Keratinocyte (primary cell): Measurements from ENCODE around the gene CYP2R1. TPM values are rescaled to one million over a fixed set of nuclear protein-coding genes. Genes with fewer than 3 reads are reported as not detected.

Source experiments
- DNase-seq: peaks from one replicate; pipeline ENCODE4 v3.0.0-alpha.2; 2011; ENCODE audit warnings: low read depth, missing footprints, low spot score
- FAIRE-seq: peaks from 2 replicates; lab custom pipeline; 2011; peaks lifted over from hg19 to GRCh38; lab: Jason Lieb, UNC
- H2AFZ ChIP-seq: 2 replicates; pipeline ENCODE4 v1.6.0; 2012; ENCODE audit warnings: low read length, control low read depth, inconsistent platforms; ENCODE audit not compliant: control insufficient read depth
- H3K27ac ChIP-seq: 2 replicates; pipeline ENCODE4 v1.5.1; 2011; ENCODE audit warnings: low read length; ENCODE audit not compliant: control insufficient read depth, insufficient read depth
- H3K27me3 ChIP-seq: 3 replicates; pipeline ENCODE4 v1.6.0; 2011; ENCODE audit warnings: low read length; ENCODE audit not compliant: control insufficient read depth, insufficient read depth; ENCODE audit errors: extremely low read depth
- H3K36me3 ChIP-seq, 2 experiments: 2 replicates in 1 of 2; 3 replicates in 1 of 2; pipeline ENCODE4 v1.5.1; 2011; ENCODE audit warnings: low read length in 2 of 2, mild to moderate bottlenecking in 1 of 2; ENCODE audit not compliant: control insufficient read depth in 2 of 2, insufficient read depth in 2 of 2; ENCODE audit errors: extremely low read depth in 1 of 2
- H3K4me1 ChIP-seq: 3 replicates; pipeline ENCODE4 v1.5.1; 2011; ENCODE audit warnings: low read length; ENCODE audit not compliant: control insufficient read depth, insufficient read depth; ENCODE audit errors: extremely low read depth
- H3K4me2 ChIP-seq: 3 replicates; pipeline ENCODE4 v1.6.0; 2011; ENCODE audit warnings: low read depth, low read length; ENCODE audit not compliant: control insufficient read depth, insufficient read depth; ENCODE audit errors: extremely low read depth
- H3K4me3 ChIP-seq, 3 experiments: fragments of 200-600 bp in 1 of 3; sonication (generic) in 1 of 3; 2 replicates in 2 of 3; 3 replicates in 1 of 3; pipeline ENCODE4 v1.5.1; 2011 to 2016; ENCODE audit warnings: low read length in 3 of 3, mild to moderate bottlenecking in 3 of 3, control low read depth in 2 of 3, inconsistent platforms in 1 of 3, low read depth in 1 of 3, mixed read lengths in 1 of 3, mixed run types in 1 of 3, moderate library complexity in 1 of 3; ENCODE audit not compliant: control insufficient read depth in 2 of 3, insufficient read depth in 2 of 3; ENCODE audit errors: extremely low read depth in 1 of 3
- H3K79me2 ChIP-seq: 2 replicates; pipeline ENCODE4 v1.6.0; 2012; ENCODE audit warnings: low read length; ENCODE audit not compliant: control insufficient read depth, insufficient read depth
- H3K9ac ChIP-seq: 3 replicates; pipeline ENCODE4 v1.6.0; 2011; ENCODE audit warnings: low read length; ENCODE audit not compliant: control insufficient read depth, insufficient read depth; ENCODE audit errors: extremely low read depth
- H3K9me1 ChIP-seq: 3 replicates; pipeline ENCODE4 v1.6.0; 2011; ENCODE audit warnings: low read length; ENCODE audit not compliant: control insufficient read depth, insufficient read depth; ENCODE audit errors: extremely low read depth
- H3K9me3 ChIP-seq: 2 replicates; pipeline ENCODE4 v1.5.1; 2012; ENCODE audit warnings: low read depth, low read length; ENCODE audit not compliant: control insufficient read depth
- H4K20me1 ChIP-seq: 3 replicates; pipeline ENCODE4 v1.6.0; 2011; ENCODE audit warnings: low read length; ENCODE audit not compliant: control insufficient read depth, insufficient read depth; ENCODE audit errors: extremely low read depth
- CTCF ChIP-seq, 3 experiments: IDR thresholded peaks in 1 of 3; conservative IDR thresholded peaks in 1 of 3; optimal IDR thresholded peaks in 1 of 3; 2 replicates in 2 of 3; 3 replicates in 1 of 3; pipeline versions ENCODE3 to v1.5.1; 2011; ENCODE audit warnings: low read length in 3 of 3, mild to moderate bottlenecking in 3 of 3, moderate library complexity in 2 of 3, control low read depth in 1 of 3, inconsistent platforms in 1 of 3; ENCODE audit not compliant: insufficient read depth in 2 of 3; ENCODE audit errors: extremely low read depth in 1 of 3
- EZH2 ChIP-seq: IDR thresholded peaks from one replicate; pipeline ENCODE4 v1.6.1; 2012; ENCODE audit warnings: inconsistent platforms, mild to moderate bottlenecking, low read length, moderate library complexity
- dilution Hi-C: fragments of 300-500 bp; cut with MboI; formaldehyde crosslinking; loops from one replicate; pipeline ENCODE4 v1.7.0; 2020; ENCODE audit warnings: low sequenced_read_pairs; ENCODE audit not compliant: extremely low pct_ligation_motif_present
- polyA plus RNA-seq, 5 experiments: library from polyadenylated mRNA; depleted of rRNA in 3 of 5; stranded (reverse) in 3 of 5; stranded (forward) in 1 of 5; unstranded in 1 of 5; fragments of >200 nt; gene quantifications; 1 replicate in 1 of 5; 2 replicates in 3 of 5; 3 replicates in 1 of 5; pipeline versions ENCODE4 v1.2.1 to v1.2.3, GENCODE V29; 2011 to 2012; ENCODE audit warnings: missing spikeins in 2 of 5, low read depth in 1 of 5, low replicate concordance in 1 of 5

Gene CYP2R1
- polyA plus RNA-seq, 1 donor (not counting 4 experiments of a cell fraction or from before 2014, with no cell fraction given) = 15.5 TPM

- H4K20me1 ChIP-seq = no peaks in the 10 kb centered on the region
- FAIRE-seq (no peak), DNase-seq (no peak)
- no peaks in the 10 kb centered on the region for H3K79me2 ChIP-seq
- no peak overlapping the region for H3K4me3 ChIP-seq
- no peaks in the 10 kb centered on the region for H3K4me1 ChIP-seq
- dilution Hi-C loops = no loop called here
- TF ChIP-seq EZH2 (no peak), CTCF (optimal IDR thresholded peaks at IDR 0.05 in 1 of 3, IDR thresholded peaks at IDR 0.05 in 1 of 3, conservative IDR thresholded peaks at IDR 0.05 in 1 of 3; ENCODE audit: extremely low read depth in 1 of 3, insufficient read depth in 2 of 3, low read length in 3 of 3) (no peak)
- no peak overlapping the region for H3K4me2 ChIP-seq
- H3K9ac ChIP-seq = no peak overlapping the region
- H3K9me3 ChIP-seq = no peaks in the 10 kb centered on the region
- no peaks in the 10 kb centered on the region for H3K36me3 ChIP-seq
- no peaks in the 10 kb centered on the region for H3K27me3 ChIP-seq
- no peak overlapping the region for H3K27ac ChIP-seq
- H3K9me1 ChIP-seq = no peaks in the 10 kb centered on the region
- no peak overlapping the region for H2AFZ ChIP-seq
Measured at GRCh38 chr11:14914536-14914935, 22.5 kb upstream of the CYP2R1 start.

- Histone ChIP-seq H4K20me1 (no peaks in the 10 kb centered on the region), H3K27me3 (peaks cover 12% of the 10 kb centered on the region), H3K4me2 (no peak overlapping the region), H3K9me3 (no peaks in the 10 kb centered on the region), H3K36me3 (no peaks in the 10 kb centered on the region), H3K27ac (no peak overlapping the region), H3K4me1 (no peaks in the 10 kb centered on the region), H3K79me2 (no peaks in the 10 kb centered on the region), H2AFZ (no peak overlapping the region), H3K9me1 (no peaks in the 10 kb centered on the region), H3K4me3 (no peak overlapping the region), H3K9ac (no peak overlapping the region)
- dilution Hi-C loops = no loop called here
- DNase-seq = no peak
- TF ChIP-seq EZH2 (no peak), CTCF (optimal IDR thresholded peaks at IDR 0.05 in 1 of 3, IDR thresholded peaks at IDR 0.05 in 1 of 3, conservative IDR thresholded peaks at IDR 0.05 in 1 of 3; ENCODE audit: extremely low read depth in 1 of 3, insufficient read depth in 2 of 3, low read length in 3 of 3) (peak; percentile 60 to 75 (median 61))
- FAIRE-seq = peak; percentile 13
Measured at GRCh38 chr11:14908214-14908880, 16.3 kb upstream of the CYP2R1 start.
